NCI-H526 treated with DMSO at 0.1 percent for 48 hours (cell line): ENCODE measurements around the gene ATPAF2.

Source experiments
- DNase-seq: peaks from one replicate; lab custom pipeline; 2025; lab: John Stamatoyannopoulos, UW

The ATPAF2 gene

GRCh38 chr17:18038861-18039534 lies at the start of gene ATPAF2, which contains the start of gene GID4:
TSS of gene ATPAF2 (minus strand) at chr17:18039168. CDS start at chr17:18039013, 155 bp downstream.
TSS of gene GID4 (plus strand) at chr17:18039408. CDS start at chr17:18039465, 57 bp downstream.
- peak; percentile 92 for DNase-seq

- DNase-seq: peak; percentile 60
Measured at GRCh38 chr17:18087610-18088491, 48.9 kb upstream of the ATPAF2 start, which contains the start of gene DRG2. TSS of gene DRG2 (plus strand) at chr17:18087948. CDS start at chr17:18088024, 76 bp downstream.

GRCh38 chr17:18084256-18084655 lies 45.3 kb upstream of the ATPAF2 start:
- DNase-seq: no peak

DNA sequence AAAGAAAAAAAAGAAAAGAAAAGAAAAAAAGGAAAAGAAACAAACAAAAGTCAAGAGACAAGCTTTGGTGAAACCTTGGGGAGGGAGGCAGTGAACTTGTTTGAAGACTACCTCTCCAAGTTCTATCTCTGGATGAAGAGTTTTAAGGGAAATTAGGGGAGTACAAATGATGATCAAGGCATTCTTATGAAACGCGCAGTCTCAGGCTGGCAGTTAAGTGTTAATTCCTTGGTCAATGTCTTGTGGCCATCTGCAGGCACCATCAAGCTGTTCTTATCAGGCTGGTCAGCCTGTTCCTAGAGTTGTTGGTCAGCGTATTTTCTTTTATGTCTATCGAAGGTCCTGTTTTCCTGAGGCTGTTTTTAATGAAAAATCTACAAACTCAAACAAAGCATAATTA lies 40.6 kb upstream of the ATPAF2 start:
- DNase-seq: no peak

DNA sequence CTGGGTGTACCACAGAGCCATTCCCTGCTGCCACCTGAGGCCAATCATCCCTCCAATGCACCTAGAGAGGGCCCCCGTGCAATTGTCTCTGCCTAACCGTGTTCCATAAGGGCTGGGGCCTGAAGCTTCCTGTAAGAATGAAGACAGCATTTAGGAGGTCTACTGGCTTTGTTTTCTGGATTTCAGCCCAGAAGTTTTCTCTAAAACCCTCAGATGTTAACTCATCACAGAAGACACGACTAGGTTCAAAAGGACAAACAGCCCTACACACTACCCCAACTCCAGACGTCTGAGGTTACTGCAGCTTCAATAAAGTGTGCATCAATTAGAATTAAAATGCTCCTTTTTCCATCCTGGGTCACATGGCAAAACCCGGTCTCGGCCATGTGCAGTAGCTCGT lies 38.0 kb upstream of the ATPAF2 start:
- DNase-seq: no peak

GRCh38 chr17:18074566-18075272 lies 35.8 kb upstream of the ATPAF2 start:
- no peak for DNase-seq

DNA sequence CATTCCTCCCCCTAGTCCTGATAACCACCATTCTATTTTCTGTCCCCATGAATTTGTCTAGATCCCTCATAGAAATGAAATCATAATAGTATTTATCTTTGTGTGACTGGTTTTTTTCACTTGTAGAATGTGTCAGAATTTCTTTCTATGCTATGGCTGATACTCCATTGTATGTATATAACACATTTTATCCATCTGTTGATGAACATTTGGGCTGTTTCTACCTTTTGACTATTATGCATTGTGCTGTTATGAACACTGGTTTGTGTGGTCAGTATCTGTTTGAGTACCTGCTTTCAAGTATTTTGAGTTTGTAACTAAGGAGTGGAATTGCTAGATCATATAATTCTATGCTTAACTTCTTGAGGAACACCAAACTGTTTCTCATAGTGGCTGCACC lies 32.8 kb upstream of the ATPAF2 start:
- DNase-seq: no peak

DNA sequence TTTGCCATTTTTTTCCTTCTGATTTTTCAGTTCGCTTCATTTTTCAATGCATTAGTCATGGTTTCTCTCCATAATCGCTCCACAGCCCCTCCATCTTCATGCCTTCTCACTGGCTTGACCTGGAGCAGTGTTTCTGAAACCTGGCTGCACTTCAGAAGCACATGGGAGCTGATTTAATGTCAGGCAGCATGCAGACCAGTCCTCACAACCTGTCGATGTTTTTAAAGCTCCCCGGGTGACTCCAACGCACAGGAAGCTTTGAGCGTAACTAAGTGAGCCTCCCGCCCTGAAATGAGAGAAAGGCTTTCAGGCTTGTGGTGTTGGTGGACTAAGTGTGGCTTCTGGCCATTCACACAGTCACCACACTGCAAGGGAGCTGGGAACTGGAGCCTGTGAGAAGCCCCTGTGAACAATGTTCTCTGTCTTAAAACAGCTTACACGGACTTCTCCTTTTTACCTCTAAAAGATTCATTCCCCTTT lies 31.9 kb upstream of the ATPAF2 start:
- no peak for DNase-seq

DNA sequence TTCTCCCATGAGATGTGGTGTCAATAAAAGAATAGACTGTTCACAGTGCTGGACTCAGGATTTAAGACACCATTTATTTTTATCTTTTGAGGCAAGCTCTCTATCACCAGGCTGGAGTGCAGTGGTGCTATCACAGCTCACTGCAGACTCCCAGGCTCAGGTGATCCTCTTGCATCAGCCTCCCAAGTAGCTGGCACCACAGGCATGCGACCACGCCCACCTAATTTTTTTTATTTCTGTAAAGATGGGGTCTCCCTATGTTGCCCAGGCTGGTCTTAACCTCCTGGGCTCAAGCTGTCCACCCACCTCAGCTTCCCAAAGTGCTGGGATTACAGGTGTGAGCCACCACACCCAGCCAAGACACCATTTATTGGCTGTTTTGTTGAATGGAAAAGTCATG lies 30.1 kb upstream of the ATPAF2 start:
- no peak for DNase-seq

GRCh38 chr17:18066866-18067265 lies 27.9 kb upstream of the ATPAF2 start:
- no peak for DNase-seq

DNA sequence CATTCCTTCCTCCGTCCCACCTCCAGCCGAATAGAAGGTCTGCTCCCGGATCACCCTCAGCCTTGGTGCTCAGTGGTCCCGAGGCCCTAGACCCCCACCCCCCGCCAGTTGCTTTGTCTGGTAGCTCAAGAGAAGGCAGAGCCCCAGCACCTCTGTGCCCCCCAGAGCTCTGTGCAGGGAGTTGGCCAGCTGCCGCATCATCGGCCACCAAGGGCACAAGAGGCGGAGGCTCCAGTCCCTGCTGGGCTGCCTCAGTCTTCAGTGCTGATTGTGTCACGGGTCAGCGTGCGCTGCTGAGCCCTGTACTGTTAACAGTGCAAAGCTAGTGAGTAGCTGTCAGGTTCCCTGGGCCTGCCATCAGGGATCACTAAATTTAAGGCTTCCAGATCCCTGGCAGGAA lies 26.6 kb upstream of the ATPAF2 start:
- no peak for DNase-seq

GRCh38 chr17:18064053-18064452 lies 25.1 kb upstream of the ATPAF2 start:
- DNase-seq: no peak

DNA sequence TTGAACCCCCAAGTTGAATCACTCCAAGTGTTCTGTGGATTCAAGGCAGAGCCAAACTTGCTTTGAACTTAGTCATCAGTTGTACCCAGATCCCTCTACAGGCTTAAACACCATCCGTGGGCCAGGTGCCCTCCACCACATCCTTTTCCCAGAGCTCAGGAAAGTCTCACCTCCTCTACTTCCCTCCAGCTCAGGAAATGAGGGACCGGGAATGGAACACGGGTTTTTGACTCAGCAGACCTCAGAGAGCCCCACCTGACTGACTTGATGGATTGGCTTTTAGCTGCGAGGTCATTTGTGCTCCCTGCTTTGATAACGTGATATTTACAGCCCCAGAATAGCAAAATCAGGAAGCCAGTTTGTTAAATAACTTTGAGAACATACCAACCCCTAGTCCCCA lies 20.3 kb upstream of the ATPAF2 start:
- no peak for DNase-seq

DNA sequence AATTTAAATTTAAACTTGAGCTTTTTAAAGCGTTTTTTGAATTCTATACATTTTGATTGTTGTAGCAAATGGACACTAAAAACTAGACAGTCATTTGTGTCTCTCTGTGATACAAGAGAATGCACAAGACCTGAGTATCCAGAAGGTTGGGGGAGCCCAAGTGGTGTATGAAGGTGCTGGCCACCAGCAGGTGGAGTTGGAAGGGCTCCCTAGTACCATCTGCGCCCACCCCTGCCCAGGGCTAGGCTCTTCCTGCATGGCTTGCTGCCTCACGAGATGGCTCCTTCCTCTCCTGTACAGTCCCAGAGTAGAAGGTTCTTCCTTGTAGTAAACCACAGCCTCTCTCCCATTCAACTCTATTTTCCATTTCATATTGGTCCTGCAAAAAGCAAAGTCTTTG lies 17.2 kb upstream of the ATPAF2 start:
- DNase-seq: no peak

DNA sequence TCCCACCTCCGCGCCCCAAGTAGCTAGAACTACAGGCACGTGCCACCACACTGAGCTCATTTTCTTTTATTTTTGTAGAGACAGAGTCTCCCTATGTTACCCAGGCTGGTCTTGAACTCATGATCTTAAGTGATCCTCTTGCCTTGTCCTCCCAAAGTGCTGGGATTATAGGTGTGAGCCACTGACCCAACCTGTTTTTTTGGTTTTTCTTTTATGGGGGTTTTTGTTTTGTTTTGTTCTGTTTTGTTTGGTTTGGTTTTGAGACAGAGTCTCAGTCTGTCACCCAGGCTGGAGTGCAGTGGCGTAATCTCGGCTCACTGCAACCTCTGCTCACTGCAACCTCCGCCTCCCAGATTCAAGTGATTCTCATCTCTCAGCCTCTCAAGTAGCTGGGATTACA lies 16.6 kb upstream of the ATPAF2 start:
- DNase-seq: no peak

DNA sequence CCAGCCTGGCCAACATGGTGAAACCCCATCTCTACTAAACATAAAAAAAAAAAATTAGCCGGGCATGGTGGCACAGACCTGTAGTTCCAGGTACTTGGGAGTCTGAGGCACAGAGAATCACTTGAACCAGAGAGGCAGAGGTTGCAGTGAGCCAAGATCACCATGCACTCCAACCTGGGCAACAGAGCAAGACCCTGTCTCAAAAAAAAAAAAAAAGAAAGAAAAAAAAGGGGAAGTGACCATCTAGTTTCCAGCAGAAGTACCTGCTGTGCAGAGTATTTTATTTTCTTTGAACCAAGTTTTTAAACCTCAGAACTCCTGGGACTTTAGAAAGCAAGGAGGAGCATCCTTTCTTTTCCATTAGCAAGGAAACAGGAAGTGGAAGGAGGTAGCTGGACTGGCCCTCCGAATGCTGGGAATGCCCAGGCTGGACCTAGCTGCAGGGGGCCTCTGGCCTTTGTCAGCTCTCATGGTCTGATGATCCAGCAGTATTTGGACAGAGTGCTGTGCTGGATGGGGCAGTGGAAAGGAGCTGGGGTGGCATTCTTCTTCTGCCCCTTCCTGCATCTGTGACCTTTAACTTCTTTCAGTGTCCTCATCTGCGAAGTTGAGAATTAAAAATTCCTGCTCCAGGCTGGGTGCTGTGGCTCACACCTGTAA lies 6.9 kb upstream of the ATPAF2 start:
- DNase-seq: no peak

- no peak for DNase-seq
Measured at GRCh38 chr17:18044609-18045008, 5.6 kb upstream of the ATPAF2 start.

DNA sequence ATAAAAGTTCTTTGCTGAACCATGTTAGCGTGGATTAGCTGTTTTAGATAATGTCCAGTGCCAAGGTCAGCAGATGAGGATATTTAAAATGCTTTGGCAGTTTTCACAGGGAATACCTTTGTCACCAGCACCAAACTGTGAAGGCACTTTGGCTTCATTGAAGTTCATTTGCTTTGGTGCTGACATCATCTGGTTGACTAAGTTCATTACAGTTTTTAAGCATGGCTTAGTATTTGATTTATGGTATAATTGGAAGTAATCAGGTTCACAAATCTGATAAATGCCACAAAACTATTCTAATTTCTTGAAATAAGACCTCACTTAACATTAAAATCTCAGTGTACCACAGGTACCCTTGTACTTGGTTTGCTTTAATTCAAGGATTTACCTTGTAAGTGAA lies 4.5 kb upstream of the ATPAF2 start:
- DNase-seq: no peak

- no peak for DNase-seq
Measured at GRCh38 chr17:18042983-18043382, 4.0 kb upstream of the ATPAF2 start.

- no peak for DNase-seq
Measured at GRCh38 chr17:18041776-18042175, 2.8 kb upstream of the ATPAF2 start.

- no peak for DNase-seq
Measured at GRCh38 chr17:18040261-18040858, 1.4 kb upstream of the ATPAF2 start.
